ENCODE measurements around the gene TMEM200B. TPM values are rescaled to one million over a fixed set of nuclear protein-coding genes. Genes with fewer than 3 reads are reported as not detected.
A peak's percentile ranks its signal among the peaks of the same experiment; 100 is the strongest.

The TMEM200B gene
- total and polyA plus RNA-seq, 2 donors (not counting 1 experiment from before 2014, with no cell fraction given), result not detected

DNA sequence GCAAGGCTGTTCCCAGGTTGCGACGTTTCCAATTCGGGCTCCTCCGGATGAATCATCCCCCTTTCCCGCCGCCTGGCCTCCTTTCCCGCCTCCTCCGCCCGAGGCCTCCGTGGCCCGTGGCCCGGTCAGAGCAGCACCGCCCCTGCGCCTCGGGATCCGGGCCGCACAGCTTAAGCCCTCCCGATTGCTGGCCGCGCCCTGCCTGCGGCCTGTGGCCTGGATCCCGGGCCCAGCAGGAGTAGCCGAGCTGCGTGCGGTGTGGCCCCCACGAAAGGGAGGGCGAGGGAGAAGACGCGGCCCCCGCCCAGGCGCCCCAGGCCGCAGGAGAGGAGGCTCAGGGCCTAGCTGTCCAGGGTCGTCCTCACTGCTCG lies 1.0 kb downstream of the TMEM200B start:
- Histone ChIP-seq H3K27ac (ENCODE audit: low read length in 2 of 2) (no peak overlapping the region), H4K20me1 (ENCODE audit: control insufficient read depth, insufficient read depth, low read length, poor library complexity, severe bottlenecking) (peaks cover 29% of the 10 kb centered on the region), H3K4me1 (ENCODE audit: control insufficient read depth in 2 of 2, insufficient read depth in 2 of 2, low read length in 2 of 2) (peaks cover 31 to 32% of the 10 kb centered on the region in 2 donors), H3K36me3 (replicated peaks in 1 of 2; ENCODE audit: control extremely low read depth in 1 of 2, control insufficient read depth in 1 of 2, extremely low read depth in 1 of 2, insufficient read depth in 2 of 2, low read length in 1 of 2) (peaks cover 0 to 14% of the 10 kb centered on the region in 2 experiments), H3K4me2 (replicated peaks; ENCODE audit: low read depth, low read length, poor library complexity, severe bottlenecking) (peak overlapping the region; percentile 100), H3K4me3 (ENCODE audit: control extremely low read depth in 1 of 5, extremely low read depth in 1 of 5, insufficient read depth in 1 of 5, low read depth in 2 of 5, low read length in 4 of 5) (peak overlapping the region in 4 of 5 experiments; percentile 22 to 58 (median 44)), H3K9ac (ENCODE audit: low read length) (peak overlapping the region; percentile 58), H2AFZ (ENCODE audit: insufficient read depth, low read depth, low read length, poor library complexity, severe bottlenecking) (peak overlapping the region; percentile 40), H3K79me2 (ENCODE audit: control insufficient read depth, insufficient read depth, low read length) (no peaks in the 10 kb centered on the region), H3K27me3 (replicated peaks in 1 of 4; ENCODE audit: control extremely low read depth in 1 of 4, control insufficient read depth in 3 of 4, insufficient read depth in 4 of 4, low read length in 3 of 4) (peaks cover 0 to 50% (median 17%) of the 10 kb centered on the region in 4 experiments), H3K9me3 (ENCODE audit: control extremely low read depth in 1 of 3, control insufficient read depth in 2 of 3, insufficient read depth in 1 of 3, low read length in 2 of 3) (peaks cover 0 to 15% (median 0%) of the 10 kb centered on the region in 3 donors)
- WGBS (ENCODE audit: insufficient coverage), result 6% methylated on average over 34 of the region's 34 CpGs
- CTCF ChIA-PET, result interaction anchor here (1.0 to 1.5 kb wide), 3 partner anchors 9 to 241 kb away, joined by 3 to 5 read pairs (median 4); no protein-coding TSS in a partner anchor
- H3K4me3 Mint-ChIP-seq, result peak overlapping the region; percentile 85
- POLR2A ChIA-PET, result no interaction called here
- H3K27ac Mint-ChIP-seq, result no peak overlapping the region
- TF ChIP-seq, protein P1, sequence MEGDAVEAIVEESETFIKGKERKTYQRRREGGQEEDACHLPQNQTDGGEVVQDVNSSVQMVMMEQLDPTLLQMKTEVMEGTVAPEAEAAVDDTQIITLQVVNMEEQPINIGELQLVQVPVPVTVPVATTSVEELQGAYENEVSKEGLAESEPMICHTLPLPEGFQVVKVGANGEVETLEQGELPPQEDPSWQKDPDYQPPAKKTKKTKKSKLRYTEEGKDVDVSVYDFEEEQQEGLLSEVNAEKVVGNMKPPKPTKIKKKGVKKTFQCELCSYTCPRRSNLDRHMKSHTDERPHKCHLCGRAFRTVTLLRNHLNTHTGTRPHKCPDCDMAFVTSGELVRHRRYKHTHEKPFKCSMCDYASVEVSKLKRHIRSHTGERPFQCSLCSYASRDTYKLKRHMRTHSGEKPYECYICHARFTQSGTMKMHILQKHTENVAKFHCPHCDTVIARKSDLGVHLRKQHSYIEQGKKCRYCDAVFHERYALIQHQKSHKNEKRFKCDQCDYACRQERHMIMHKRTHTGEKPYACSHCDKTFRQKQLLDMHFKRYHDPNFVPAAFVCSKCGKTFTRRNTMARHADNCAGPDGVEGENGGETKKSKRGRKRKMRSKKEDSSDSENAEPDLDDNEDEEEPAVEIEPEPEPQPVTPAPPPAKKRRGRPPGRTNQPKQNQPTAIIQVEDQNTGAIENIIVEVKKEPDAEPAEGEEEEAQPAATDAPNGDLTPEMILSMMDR (IDR thresholded peaks at IDR 0.05), result no peak
- TF ChIP-seq EZH2 (IDR thresholded peaks at IDR 0.05; ENCODE audit: borderline replicate concordance, insufficient read depth, low read depth, low read length, poor library complexity, severe bottlenecking), result peak; percentile 50
- ATAC-seq (ENCODE audit: low read depth) (no peak), DNase-seq (no peak)
- H3K4me1 Mint-ChIP-seq, result peaks cover 18% of the 10 kb centered on the region
- intact Hi-C loops (cut with micrococcal nuclease), result loop anchor here (5.0 kb wide), 1 partner anchor 60 kb away; the partner anchor contains the start of gene SRSF4
- H3K9me3 Mint-ChIP-seq (ENCODE audit: insufficient read depth), result no peaks in the 10 kb centered on the region
- peaks cover 11% of the 10 kb centered on the region for H3K27me3 Mint-ChIP-seq

DNA sequence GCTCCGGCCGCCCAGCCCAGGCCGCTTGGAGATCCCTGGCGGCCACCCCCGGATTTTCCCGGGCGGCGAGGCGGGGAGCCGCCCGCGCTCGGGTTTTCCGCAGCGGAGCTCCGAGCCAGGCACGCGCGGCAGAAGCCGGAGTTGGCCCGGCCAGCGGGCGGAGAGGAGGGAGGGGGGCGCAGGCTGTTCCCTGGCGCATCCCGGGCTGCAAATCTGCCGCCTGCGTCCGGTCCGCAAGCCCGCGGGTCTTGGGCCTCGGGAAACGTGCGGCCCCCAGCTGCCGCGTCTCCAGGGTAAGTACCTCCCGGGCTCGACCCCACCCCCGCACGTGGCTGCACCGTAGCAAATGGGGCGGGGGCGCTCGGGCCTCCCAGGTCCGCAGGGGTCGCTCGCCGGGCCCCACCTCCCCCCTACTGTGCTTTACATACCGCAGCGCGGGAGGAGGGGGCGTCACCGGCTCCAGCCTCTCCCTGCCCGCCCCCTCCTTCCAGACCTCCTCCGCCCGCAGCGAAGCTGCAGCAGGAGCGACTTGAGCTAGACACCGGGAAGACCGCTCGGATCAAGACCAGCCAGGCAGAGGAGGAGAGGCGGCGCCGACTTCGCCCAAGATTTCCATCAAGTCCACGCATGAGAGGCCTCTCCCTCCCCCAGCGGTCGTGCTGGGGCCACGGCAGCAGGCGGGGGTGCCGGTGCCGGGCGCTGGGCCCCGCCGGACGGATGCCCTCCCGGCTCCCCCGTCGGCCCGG lies 1.6 kb downstream of the TMEM200B start:
- ATAC-seq (ENCODE audit: low read depth) (no peak), DNase-seq (peak; percentile 57)
- Histone ChIP-seq H3K27me3 (replicated peaks in 1 of 4; ENCODE audit: control extremely low read depth in 1 of 4, control insufficient read depth in 3 of 4, insufficient read depth in 4 of 4, low read length in 3 of 4) (peaks cover 0 to 50% (median 17%) of the 10 kb centered on the region in 4 experiments), H3K4me3 (ENCODE audit: control extremely low read depth in 1 of 5, extremely low read depth in 1 of 5, insufficient read depth in 1 of 5, low read depth in 2 of 5, low read length in 4 of 5) (peak overlapping the region in 3 of 5 experiments; percentile 42 to 58 (median 47)), H2AFZ (ENCODE audit: insufficient read depth, low read depth, low read length, poor library complexity, severe bottlenecking) (peak overlapping the region; percentile 40), H3K4me2 (replicated peaks; ENCODE audit: low read depth, low read length, poor library complexity, severe bottlenecking) (peak overlapping the region; percentile 100), H3K27ac (ENCODE audit: low read length in 2 of 2) (no peak overlapping the region), H3K4me1 (ENCODE audit: control insufficient read depth in 2 of 2, insufficient read depth in 2 of 2, low read length in 2 of 2) (peaks cover 31 to 32% of the 10 kb centered on the region in 2 donors), H4K20me1 (ENCODE audit: control insufficient read depth, insufficient read depth, low read length, poor library complexity, severe bottlenecking) (peaks cover 29% of the 10 kb centered on the region), H3K36me3 (replicated peaks in 1 of 2; ENCODE audit: control extremely low read depth in 1 of 2, control insufficient read depth in 1 of 2, extremely low read depth in 1 of 2, insufficient read depth in 2 of 2, low read length in 1 of 2) (peaks cover 0 to 19% of the 10 kb centered on the region in 2 experiments), H3K9me3 (ENCODE audit: control extremely low read depth in 1 of 3, control insufficient read depth in 2 of 3, insufficient read depth in 1 of 3, low read length in 2 of 3) (peaks cover 0 to 15% (median 0%) of the 10 kb centered on the region in 3 donors), H3K79me2 (ENCODE audit: control insufficient read depth, insufficient read depth, low read length) (no peaks in the 10 kb centered on the region), H3K9ac (ENCODE audit: low read length) (peak overlapping the region; percentile 58)
- H3K27me3 Mint-ChIP-seq, result peaks cover 11% of the 10 kb centered on the region
- H3K4me1 Mint-ChIP-seq, result peaks cover 18% of the 10 kb centered on the region
- intact Hi-C loops (cut with micrococcal nuclease), result loop anchor here (1.0 to 5.0 kb wide), 2 partner anchors 60 to 81 kb away; partner anchors contain the start of gene SRSF4
- POLR2A ChIA-PET, result no interaction called here
- CTCF ChIA-PET, result interaction anchor here (0.6 to 3.2 kb wide), 6 partner anchors 8 to 242 kb away, joined by 3 to 12 read pairs (median 4); no protein-coding TSS in a partner anchor
- H3K27ac Mint-ChIP-seq, result no peak overlapping the region
- TF ChIP-seq EZH2 (IDR thresholded peaks at IDR 0.05; ENCODE audit: borderline replicate concordance, insufficient read depth, low read depth, low read length, poor library complexity, severe bottlenecking), result peak; percentile 92
- TF ChIP-seq, protein P1 (IDR thresholded peaks at IDR 0.05), result no peak
- WGBS (ENCODE audit: insufficient coverage), result 4% methylated on average over 81 of the region's 81 CpGs
- no peaks in the 10 kb centered on the region for H3K9me3 Mint-ChIP-seq (ENCODE audit: insufficient read depth)
- peak overlapping the region; percentile 85 for H3K4me3 Mint-ChIP-seq

All from B cell (primary cell).